HEK293 (cell line): ENCODE measurements around the gene GALNT15.

Experiments used
- PRDM4 ChIP-seq: fragments of 450-650 bp; formaldehyde crosslinking; IDR thresholded peaks from 2 replicates; pipeline ENCODE4 v1.5.1; 2017; ENCODE audit warnings: missing biosample characterization, missing genetic modification characterization
- ZNF311 ChIP-seq: fragments of 450-650 bp; formaldehyde crosslinking; IDR thresholded peaks from 2 replicates; pipeline ENCODE4 v1.5.1; 2017; ENCODE audit warnings: missing biosample characterization, missing genetic modification characterization, borderline replicate concordance
- TF ChIP-seq, protein P1 (sequence below): fragments of 450-650 bp; formaldehyde crosslinking; IDR thresholded peaks from 2 replicates; pipeline ENCODE4 v1.5.1; 2017; ENCODE audit warnings: missing biosample characterization, missing genetic modification characterization

DNA sequence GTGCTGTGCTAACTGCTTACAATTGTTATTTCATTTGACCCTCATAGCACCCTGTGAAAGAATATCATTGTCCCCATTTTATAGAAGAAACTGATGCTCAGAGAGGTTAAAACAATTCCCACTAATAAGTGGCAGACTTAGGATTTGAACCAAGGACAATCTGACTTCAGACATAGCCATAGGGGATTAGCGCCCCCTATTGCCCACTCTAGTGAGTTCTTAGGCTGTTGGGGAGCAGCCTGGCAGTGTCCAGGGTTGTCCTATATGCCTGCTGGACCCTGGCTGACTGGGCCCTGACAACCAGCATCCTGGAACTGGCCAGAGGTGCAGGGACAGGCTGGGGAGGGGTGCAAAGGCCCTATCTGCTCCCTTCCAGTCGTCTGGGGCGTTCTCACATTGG, 74.9 kb downstream of the GALNT15 start:
- TF ChIP-seq ZNF311 (tag by site-specific recombination): no peak
- TF ChIP-seq, protein P1, sequence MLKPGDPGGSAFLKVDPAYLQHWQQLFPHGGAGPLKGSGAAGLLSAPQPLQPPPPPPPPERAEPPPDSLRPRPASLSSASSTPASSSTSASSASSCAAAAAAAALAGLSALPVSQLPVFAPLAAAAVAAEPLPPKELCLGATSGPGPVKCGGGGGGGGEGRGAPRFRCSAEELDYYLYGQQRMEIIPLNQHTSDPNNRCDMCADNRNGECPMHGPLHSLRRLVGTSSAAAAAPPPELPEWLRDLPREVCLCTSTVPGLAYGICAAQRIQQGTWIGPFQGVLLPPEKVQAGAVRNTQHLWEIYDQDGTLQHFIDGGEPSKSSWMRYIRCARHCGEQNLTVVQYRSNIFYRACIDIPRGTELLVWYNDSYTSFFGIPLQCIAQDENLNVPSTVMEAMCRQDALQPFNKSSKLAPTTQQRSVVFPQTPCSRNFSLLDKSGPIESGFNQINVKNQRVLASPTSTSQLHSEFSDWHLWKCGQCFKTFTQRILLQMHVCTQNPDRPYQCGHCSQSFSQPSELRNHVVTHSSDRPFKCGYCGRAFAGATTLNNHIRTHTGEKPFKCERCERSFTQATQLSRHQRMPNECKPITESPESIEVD (tag by site-specific recombination): no peak
- no peak for TF ChIP-seq PRDM4 (tag by site-specific recombination)
